SH-SY5Y (cell line): Measurements from ENCODE around the gene NANOGP8.

Experiments
- GATA2 ChIP-seq: IDR thresholded peaks from 2 replicates; pipeline ENCODE4 v1.6.1; 2011; ENCODE audit warnings: mild to moderate bottlenecking, low read depth, low read length
- GATA3 ChIP-seq: IDR thresholded peaks from 2 replicates; pipeline ENCODE4 v1.6.1; 2011; ENCODE audit warnings: low read depth, mild to moderate bottlenecking, low read length, moderate library complexity

DNA sequence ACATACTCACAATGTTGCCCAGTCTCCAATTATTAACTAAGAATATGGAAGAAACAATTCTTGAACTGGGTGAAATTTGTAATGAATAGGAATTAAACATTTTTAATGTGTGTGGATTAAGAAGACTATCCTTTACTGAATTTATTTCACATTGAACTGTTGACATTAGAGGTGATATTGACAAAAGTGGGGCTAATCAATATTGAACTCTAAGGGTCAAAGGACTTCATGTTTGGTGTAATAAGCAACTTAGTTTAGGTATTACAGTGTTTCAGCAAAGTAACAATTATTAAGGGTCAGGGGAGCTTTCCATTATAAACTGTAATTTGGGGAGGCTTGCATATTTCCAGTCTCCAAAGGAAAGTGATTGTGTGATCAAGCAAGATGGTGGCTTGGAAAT is 16.2 kb upstream of the NANOGP8 start:
- TF ChIP-seq GATA2: no peak
- TF ChIP-seq GATA3: no peak
